GM23248 (cell line): ENCODE measurements around the gene IQCN.

Source experiments
- EZH2 ChIP-seq: fragments of 200-600 bp; sonication (generic); IDR thresholded peaks from 2 replicates; pipeline ENCODE4 v1.6.1; 2018; ENCODE audit warnings: antibody characterized with exemption, mild to moderate bottlenecking; ENCODE audit not compliant: insufficient read depth, poor library complexity, severe bottlenecking
- EZH2phosphoT487 ChIP-seq: fragments of 200-600 bp; sonication (generic); IDR thresholded peaks from 2 replicates; pipeline ENCODE4 v1.6.1; 2018; ENCODE audit warnings: antibody characterized with exemption, moderate library complexity, mild to moderate bottlenecking, low read depth; ENCODE audit not compliant: insufficient read depth

- TF ChIP-seq EZH2phosphoT487: no peak
- TF ChIP-seq EZH2: no peak
These were observed 9.1 kb upstream of the IQCN start for GRCh38 chr19:18283338-18283737.
